Liver (tissue), 9 donors: Measurements from ENCODE around the gene OR6P1. TPM values are rescaled to one million over a fixed set of nuclear protein-coding genes. Genes with fewer than 3 reads are reported as not detected.

ENCODE experiments used
- DNase-seq: peaks from one replicate; pipeline ENCODE4 v3.0.0-alpha.2; 2017; ENCODE audit warnings: low spot score
- H3K27ac ChIP-seq, 2 donors: one replicate each; pipeline ENCODE4 v1.7.0; 2013; ENCODE audit warnings: inconsistent platforms in 2 of 2, low read length in 2 of 2, control low read depth in 1 of 2, low read depth in 1 of 2, mild to moderate bottlenecking in 1 of 2
- H3K27me3 ChIP-seq, 4 donors: one replicate each; pipeline versions ENCODE4 v1.6.1 to v1.7.0; 2013; ENCODE audit warnings: low read length in 3 of 4, inconsistent platforms in 1 of 4, mild to moderate bottlenecking in 1 of 4, moderate library complexity in 1 of 4; ENCODE audit not compliant: control insufficient read depth in 4 of 4, insufficient read depth in 4 of 4
- H3K36me3 ChIP-seq, 4 donors: one replicate each; pipeline versions ENCODE4 v1.6.1 to v1.7.0; 2013; ENCODE audit warnings: low read length in 3 of 4, mild to moderate bottlenecking in 3 of 4, low read depth in 1 of 4, moderate library complexity in 1 of 4; ENCODE audit not compliant: control insufficient read depth in 4 of 4, insufficient read depth in 3 of 4
- H3K4me1 ChIP-seq, 4 donors: one replicate each; pipeline versions ENCODE4 v1.6.1 to v1.7.0; 2013; ENCODE audit warnings: low read length in 3 of 4, mild to moderate bottlenecking in 3 of 4, moderate library complexity in 1 of 4; ENCODE audit not compliant: control insufficient read depth in 4 of 4, insufficient read depth in 4 of 4
- H3K4me3 ChIP-seq, 3 donors: one replicate each; pipeline versions ENCODE4 v1.6.1 to v1.7.0; 2013; ENCODE audit warnings: low read length in 3 of 3, control low read depth in 1 of 3, low read depth in 1 of 3, mild to moderate bottlenecking in 1 of 3
- H3K9ac ChIP-seq, 2 donors: one replicate each; pipeline ENCODE4 v1.7.0; 2013; ENCODE audit warnings: low read length in 2 of 2, mild to moderate bottlenecking in 2 of 2, moderate library complexity in 2 of 2, control low read depth in 1 of 2, low read depth in 1 of 2
- H3K9me3 ChIP-seq, 4 donors: one replicate each; pipeline versions ENCODE4 v1.6.1 to v1.7.0; 2013; ENCODE audit warnings: low read length in 3 of 4; ENCODE audit not compliant: control insufficient read depth in 4 of 4
- CTCF ChIP-seq: fragments of 150-350 bp; IDR thresholded peaks from 2 replicates; pipeline ENCODE4 v1.5.1; 2017; ENCODE audit warnings: improper control_type of control experiment, low read depth, low read length; ENCODE audit not compliant: missing input control
- EGR1 ChIP-seq, 2 donors: IDR thresholded peaks; 2 replicates each; pipeline ENCODE4 v1.6.1; 2016 to 2018; ENCODE audit warnings: antibody characterized with exemption in 2 of 2, low read depth in 2 of 2
- FOXA1 ChIP-seq: IDR thresholded peaks from 2 replicates; pipeline ENCODE4 v1.6.1; 2016; ENCODE audit warnings: antibody characterized with exemption
- FOXA2 ChIP-seq: IDR thresholded peaks from 2 replicates; pipeline ENCODE4 v1.6.1; 2016; ENCODE audit warnings: antibody characterized with exemption
- GABPA ChIP-seq, 2 donors: IDR thresholded peaks in 1 of 2; conservative IDR thresholded peaks in 1 of 2; 2 replicates each; pipeline ENCODE4 v1.6.1; 2016; ENCODE audit warnings: antibody characterized with exemption in 2 of 2, mild to moderate bottlenecking in 1 of 2, moderate library complexity in 1 of 2
- HNF4G ChIP-seq: IDR thresholded peaks from 2 replicates; pipeline ENCODE4 v1.6.1; 2016; ENCODE audit warnings: antibody characterized with exemption
- JUND ChIP-seq, 2 donors: IDR thresholded peaks; 2 replicates each; pipeline ENCODE4 v1.6.1; 2016; ENCODE audit warnings: antibody characterized with exemption in 2 of 2
- NR2F2 ChIP-seq: IDR thresholded peaks from 2 replicates; pipeline ENCODE4 v1.6.1; 2016; ENCODE audit warnings: antibody characterized with exemption
- RAD21 ChIP-seq, 2 donors: IDR thresholded peaks; 2 replicates each; pipeline ENCODE4 v1.6.1; 2016; ENCODE audit warnings: antibody characterized with exemption in 2 of 2, mild to moderate bottlenecking in 2 of 2
- REST ChIP-seq: IDR thresholded peaks from 2 replicates; pipeline ENCODE4 v1.6.1; 2016; ENCODE audit warnings: antibody characterized with exemption, mild to moderate bottlenecking
- RXRA ChIP-seq, 2 donors: IDR thresholded peaks; 2 replicates each; pipeline ENCODE4 v1.6.1; 2017 to 2018; ENCODE audit warnings: antibody characterized with exemption in 2 of 2, mild to moderate bottlenecking in 1 of 2
- SP1 ChIP-seq: IDR thresholded peaks from 2 replicates; pipeline ENCODE4 v1.6.1; 2018; ENCODE audit warnings: antibody characterized with exemption, mild to moderate bottlenecking
- TAF1 ChIP-seq: conservative IDR thresholded peaks from 2 replicates; pipeline ENCODE4 v1.6.1; 2016; ENCODE audit warnings: antibody characterized with exemption, mild to moderate bottlenecking
- ZBTB33 ChIP-seq: IDR thresholded peaks from 2 replicates; pipeline ENCODE4 v1.6.1; 2016; ENCODE audit warnings: antibody characterized with exemption
- WGBS: extraction: QIAGEN DNeasy Blood & Tissue Kit; methylation state at CpG from one replicate; pipeline ENCODE4 v1.1.7; 2013; 5-methylcytosine and 5-hydroxymethylcytosine counted together
- polyA plus RNA-seq, 2 donors: library from polyadenylated mRNA; stranded (reverse) in 1 of 2; unstranded in 1 of 2; fragments of 200-250 nt in 1 of 2; fragments of >200 nt in 1 of 2; fragmentation: Nextera tagmentation in 1 of 2; extraction: Ambion mirVana in 1 of 2; gene quantifications; one replicate each; pipeline versions ENCODE4 v1.2.1 to v1.2.3, GENCODE V29; 2013 to 2015
- total RNA-seq, 2 donors: library from RNA; depleted of rRNA; stranded (reverse); fragments of >200 nt; gene quantifications; one replicate each; pipeline ENCODE4 v1.2.3, GENCODE V29; 2014
- TF ChIP-seq, protein P1 (sequence below): IDR thresholded peaks from 2 replicates; pipeline ENCODE4 v1.6.1; 2016; ENCODE audit warnings: antibody characterized with exemption
- TF ChIP-seq, protein P2 (sequence below): IDR thresholded peaks from 2 replicates; pipeline ENCODE4 v1.6.1; 2016; ENCODE audit warnings: antibody characterized with exemption
- donor health status: healthy.
- donor health status: healthy.
- donor health status: healthy.
- donor health status: healthy.
- donor health status: healthy.

The OR6P1 gene, protein sequence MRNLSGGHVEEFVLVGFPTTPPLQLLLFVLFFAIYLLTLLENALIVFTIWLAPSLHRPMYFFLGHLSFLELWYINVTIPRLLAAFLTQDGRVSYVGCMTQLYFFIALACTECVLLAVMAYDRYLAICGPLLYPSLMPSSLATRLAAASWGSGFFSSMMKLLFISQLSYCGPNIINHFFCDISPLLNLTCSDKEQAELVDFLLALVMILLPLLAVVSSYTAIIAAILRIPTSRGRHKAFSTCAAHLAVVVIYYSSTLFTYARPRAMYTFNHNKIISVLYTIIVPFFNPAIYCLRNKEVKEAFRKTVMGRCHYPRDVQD
- total RNA-seq: not detected
- polyA plus RNA-seq: not detected

- Histone ChIP-seq H3K27me3 (peaks cover 0 to 3% (median 0%) of the 10 kb centered on the region in 4 donors), H3K36me3 (no peaks in the 10 kb centered on the region), H3K4me3 (no peak within 1 kb of the TSS), H3K9me3 (no peaks in the 10 kb centered on the region), H3K9ac (no peak within 1 kb of the TSS), H3K27ac (no peak within 1 kb of the TSS), H3K4me1 (no peaks in the 10 kb centered on the region)
- TF ChIP-seq HNF4G: no peak
- no peak for TF ChIP-seq TAF1
- 52% methylated on average over 3 of the region's 3 CpGs for WGBS
- DNase-seq: no peak
These were observed at the start of gene OR6P1 for GRCh38 chr1:158570480-158570879. Gene OR6P1, minus strand, starts transcription at chr1:158570580. Its CDS starts 6,976 bp downstream, at chr1:158563604.

DNA sequence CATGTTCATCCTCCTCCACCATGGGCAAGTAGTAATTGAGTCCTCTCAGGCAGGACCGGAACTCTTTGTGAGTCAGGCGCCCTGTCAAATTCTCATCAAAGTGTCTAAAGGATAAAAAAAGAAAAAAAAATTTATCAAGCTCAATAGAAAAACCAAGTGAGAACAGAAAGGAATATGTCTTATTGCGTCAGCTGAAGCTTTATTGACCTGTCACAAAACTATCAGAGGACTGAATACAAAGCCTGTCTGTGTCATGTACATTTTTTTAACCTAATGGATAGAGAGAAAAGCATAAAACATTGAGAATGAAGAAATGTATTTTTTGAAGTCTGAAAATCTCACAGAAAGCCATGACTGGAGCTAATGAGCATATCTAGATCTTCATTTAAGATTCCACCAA lies 43.4 kb upstream of the OR6P1 start:
- Histone ChIP-seq H3K36me3 (no peaks in the 10 kb centered on the region), H3K27ac (no peak overlapping the region), H3K27me3 (peaks cover 0 to 2% (median 0%) of the 10 kb centered on the region in 4 donors), H3K4me1 (no peaks in the 10 kb centered on the region), H3K9me3 (peaks cover 0 to 3% (median 0%) of the 10 kb centered on the region in 4 donors), H3K9ac (no peak overlapping the region), H3K4me3 (no peak overlapping the region)
- 70% methylated on average over 3 of the region's 3 CpGs for WGBS
- no peak for TF ChIP-seq JUND (IDR thresholded peaks at IDR 0.05)
- no peak for TF ChIP-seq FOXA1
- no peak for TF ChIP-seq FOXA2
- no peak for DNase-seq

- Histone ChIP-seq H3K4me1 (no peaks in the 10 kb centered on the region), H3K27me3 (no peaks in the 10 kb centered on the region), H3K4me3 (no peak overlapping the region), H3K27ac (no peak overlapping the region), H3K9me3 (peaks cover 0 to 3% (median 0%) of the 10 kb centered on the region in 4 donors), H3K9ac (no peak overlapping the region), H3K36me3 (no peaks in the 10 kb centered on the region)
- 53% methylated on average over 3 of the region's 3 CpGs for WGBS
- DNase-seq: no peak
- TF ChIP-seq GABPA (IDR thresholded peaks at IDR 0.05 in 1 of 2, conservative IDR thresholded peaks at IDR 0.05 in 1 of 2) (no peak), RXRA (IDR thresholded peaks at IDR 0.05) (no peak), NR2F2 (no peak), CTCF (no peak), RAD21 (IDR thresholded peaks at IDR 0.05) (no peak), TAF1 (no peak), REST (no peak), ZBTB33 (no peak), SP1 (no peak), JUND (IDR thresholded peaks at IDR 0.05) (no peak), FOXA1 (no peak), HNF4G (no peak), EGR1 (IDR thresholded peaks at IDR 0.05; ENCODE audit: low read depth in 2 of 2) (no peak)
- TF ChIP-seq, protein P1, sequence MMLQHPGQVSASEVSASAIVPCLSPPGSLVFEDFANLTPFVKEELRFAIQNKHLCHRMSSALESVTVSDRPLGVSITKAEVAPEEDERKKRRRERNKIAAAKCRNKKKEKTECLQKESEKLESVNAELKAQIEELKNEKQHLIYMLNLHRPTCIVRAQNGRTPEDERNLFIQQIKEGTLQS: no peak
- TF ChIP-seq, protein P2, sequence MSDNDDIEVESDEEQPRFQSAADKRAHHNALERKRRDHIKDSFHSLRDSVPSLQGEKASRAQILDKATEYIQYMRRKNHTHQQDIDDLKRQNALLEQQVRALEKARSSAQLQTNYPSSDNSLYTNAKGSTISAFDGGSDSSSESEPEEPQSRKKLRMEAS: no peak
These were observed 41.5 kb upstream of the OR6P1 start for GRCh38 chr1:158611916-158612315.
